Keratinocyte (primary cell): ENCODE results near the gene PICALM. TPM values are rescaled to one million over a fixed set of nuclear protein-coding genes. Genes with fewer than 3 reads are reported as not detected.

Experiments used
- DNase-seq: peaks from one replicate; pipeline ENCODE4 v3.0.0-alpha.2; 2011; ENCODE audit warnings: low read depth, missing footprints, low spot score
- FAIRE-seq: peaks from 2 replicates; lab custom pipeline; 2011; peaks lifted over from hg19 to GRCh38; lab: Jason Lieb, UNC
- H2AFZ ChIP-seq: 2 replicates; pipeline ENCODE4 v1.6.0; 2012; ENCODE audit warnings: low read length, control low read depth, inconsistent platforms; ENCODE audit not compliant: control insufficient read depth
- H3K27ac ChIP-seq: 2 replicates; pipeline ENCODE4 v1.5.1; 2011; ENCODE audit warnings: low read length; ENCODE audit not compliant: control insufficient read depth, insufficient read depth
- H3K27me3 ChIP-seq: 3 replicates; pipeline ENCODE4 v1.6.0; 2011; ENCODE audit warnings: low read length; ENCODE audit not compliant: control insufficient read depth, insufficient read depth; ENCODE audit errors: extremely low read depth
- H3K36me3 ChIP-seq, 2 experiments: 2 replicates in 1 of 2; 3 replicates in 1 of 2; pipeline ENCODE4 v1.5.1; 2011; ENCODE audit warnings: low read length in 2 of 2, mild to moderate bottlenecking in 1 of 2; ENCODE audit not compliant: control insufficient read depth in 2 of 2, insufficient read depth in 2 of 2; ENCODE audit errors: extremely low read depth in 1 of 2
- H3K4me1 ChIP-seq: 3 replicates; pipeline ENCODE4 v1.5.1; 2011; ENCODE audit warnings: low read length; ENCODE audit not compliant: control insufficient read depth, insufficient read depth; ENCODE audit errors: extremely low read depth
- H3K4me2 ChIP-seq: 3 replicates; pipeline ENCODE4 v1.6.0; 2011; ENCODE audit warnings: low read depth, low read length; ENCODE audit not compliant: control insufficient read depth, insufficient read depth; ENCODE audit errors: extremely low read depth
- H3K4me3 ChIP-seq, 3 experiments: fragments of 200-600 bp in 1 of 3; sonication (generic) in 1 of 3; 2 replicates in 2 of 3; 3 replicates in 1 of 3; pipeline ENCODE4 v1.5.1; 2011 to 2016; ENCODE audit warnings: low read length in 3 of 3, mild to moderate bottlenecking in 3 of 3, control low read depth in 2 of 3, inconsistent platforms in 1 of 3, low read depth in 1 of 3, mixed read lengths in 1 of 3, mixed run types in 1 of 3, moderate library complexity in 1 of 3; ENCODE audit not compliant: control insufficient read depth in 2 of 3, insufficient read depth in 2 of 3; ENCODE audit errors: extremely low read depth in 1 of 3
- H3K79me2 ChIP-seq: 2 replicates; pipeline ENCODE4 v1.6.0; 2012; ENCODE audit warnings: low read length; ENCODE audit not compliant: control insufficient read depth, insufficient read depth
- H3K9ac ChIP-seq: 3 replicates; pipeline ENCODE4 v1.6.0; 2011; ENCODE audit warnings: low read length; ENCODE audit not compliant: control insufficient read depth, insufficient read depth; ENCODE audit errors: extremely low read depth
- H3K9me1 ChIP-seq: 3 replicates; pipeline ENCODE4 v1.6.0; 2011; ENCODE audit warnings: low read length; ENCODE audit not compliant: control insufficient read depth, insufficient read depth; ENCODE audit errors: extremely low read depth
- H3K9me3 ChIP-seq: 2 replicates; pipeline ENCODE4 v1.5.1; 2012; ENCODE audit warnings: low read depth, low read length; ENCODE audit not compliant: control insufficient read depth
- H4K20me1 ChIP-seq: 3 replicates; pipeline ENCODE4 v1.6.0; 2011; ENCODE audit warnings: low read length; ENCODE audit not compliant: control insufficient read depth, insufficient read depth; ENCODE audit errors: extremely low read depth
- EZH2 ChIP-seq: IDR thresholded peaks from one replicate; pipeline ENCODE4 v1.6.1; 2012; ENCODE audit warnings: inconsistent platforms, mild to moderate bottlenecking, low read length, moderate library complexity
- dilution Hi-C: fragments of 300-500 bp; cut with MboI; formaldehyde crosslinking; loops from one replicate; pipeline ENCODE4 v1.7.0; 2020; ENCODE audit warnings: low sequenced_read_pairs; ENCODE audit not compliant: extremely low pct_ligation_motif_present
- polyA plus RNA-seq, 5 experiments: library from polyadenylated mRNA; depleted of rRNA in 3 of 5; stranded (reverse) in 3 of 5; stranded (forward) in 1 of 5; unstranded in 1 of 5; fragments of >200 nt; gene quantifications; 1 replicate in 1 of 5; 2 replicates in 3 of 5; 3 replicates in 1 of 5; pipeline versions ENCODE4 v1.2.1 to v1.2.3, GENCODE V29; 2011 to 2012; ENCODE audit warnings: missing spikeins in 2 of 5, low read depth in 1 of 5, low replicate concordance in 1 of 5
- TF ChIP-seq, protein P1 (sequence below), 3 experiments: IDR thresholded peaks in 1 of 3; conservative IDR thresholded peaks in 1 of 3; optimal IDR thresholded peaks in 1 of 3; 2 replicates in 2 of 3; 3 replicates in 1 of 3; pipeline versions ENCODE3 to v1.5.1; 2011; ENCODE audit warnings: low read length in 3 of 3, mild to moderate bottlenecking in 3 of 3, moderate library complexity in 2 of 3, control low read depth in 1 of 3, inconsistent platforms in 1 of 3; ENCODE audit not compliant: insufficient read depth in 2 of 3; ENCODE audit errors: extremely low read depth in 1 of 3

The PICALM gene
- polyA plus RNA-seq, 1 donor (not counting 4 experiments of a cell fraction or from before 2014, with no cell fraction given) = 293 TPM

DNA sequence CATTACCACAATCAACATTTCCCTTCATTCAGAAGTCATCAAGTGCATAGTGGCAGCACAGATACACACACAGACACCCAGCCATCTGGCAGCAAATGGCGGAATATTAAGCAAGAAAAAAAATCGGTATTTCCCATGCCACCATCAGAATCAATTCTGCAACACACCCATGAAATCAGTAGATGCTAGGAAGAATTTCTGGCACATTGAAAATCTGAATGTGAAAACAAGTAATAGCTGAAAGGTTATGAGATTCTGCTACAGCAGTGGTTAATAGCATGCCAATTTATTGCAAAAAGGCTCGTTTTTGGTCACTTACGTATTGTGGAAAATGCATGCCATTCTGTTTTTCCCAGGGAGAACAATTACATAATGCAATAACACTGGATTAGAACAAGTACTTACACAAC lies 91.1 kb downstream of the PICALM start:
- Histone ChIP-seq H3K4me3 (no peak overlapping the region), H3K9me3 (no peaks in the 10 kb centered on the region), H4K20me1 (no peaks in the 10 kb centered on the region), H3K4me1 (no peaks in the 10 kb centered on the region), H3K27ac (no peak overlapping the region), H3K4me2 (no peak overlapping the region), H3K36me3 (peaks cover 9 to 25% of the 10 kb centered on the region in 2 experiments), H3K27me3 (no peaks in the 10 kb centered on the region), H3K9ac (no peak overlapping the region), H3K9me1 (no peaks in the 10 kb centered on the region), H3K79me2 (peaks cover 11% of the 10 kb centered on the region), H2AFZ (no peak overlapping the region)
- FAIRE-seq = no peak
- dilution Hi-C loops = no loop called here
- TF ChIP-seq, protein P1, sequence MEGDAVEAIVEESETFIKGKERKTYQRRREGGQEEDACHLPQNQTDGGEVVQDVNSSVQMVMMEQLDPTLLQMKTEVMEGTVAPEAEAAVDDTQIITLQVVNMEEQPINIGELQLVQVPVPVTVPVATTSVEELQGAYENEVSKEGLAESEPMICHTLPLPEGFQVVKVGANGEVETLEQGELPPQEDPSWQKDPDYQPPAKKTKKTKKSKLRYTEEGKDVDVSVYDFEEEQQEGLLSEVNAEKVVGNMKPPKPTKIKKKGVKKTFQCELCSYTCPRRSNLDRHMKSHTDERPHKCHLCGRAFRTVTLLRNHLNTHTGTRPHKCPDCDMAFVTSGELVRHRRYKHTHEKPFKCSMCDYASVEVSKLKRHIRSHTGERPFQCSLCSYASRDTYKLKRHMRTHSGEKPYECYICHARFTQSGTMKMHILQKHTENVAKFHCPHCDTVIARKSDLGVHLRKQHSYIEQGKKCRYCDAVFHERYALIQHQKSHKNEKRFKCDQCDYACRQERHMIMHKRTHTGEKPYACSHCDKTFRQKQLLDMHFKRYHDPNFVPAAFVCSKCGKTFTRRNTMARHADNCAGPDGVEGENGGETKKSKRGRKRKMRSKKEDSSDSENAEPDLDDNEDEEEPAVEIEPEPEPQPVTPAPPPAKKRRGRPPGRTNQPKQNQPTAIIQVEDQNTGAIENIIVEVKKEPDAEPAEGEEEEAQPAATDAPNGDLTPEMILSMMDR (optimal IDR thresholded peaks at IDR 0.05 in 1 of 3, IDR thresholded peaks at IDR 0.05 in 1 of 3, conservative IDR thresholded peaks at IDR 0.05 in 1 of 3; ENCODE audit: extremely low read depth in 1 of 3, insufficient read depth in 2 of 3, low read length in 3 of 3) = no peak
- no peak for TF ChIP-seq EZH2
- DNase-seq = no peak

GRCh38 chr11:85976525-85976924 lies 92.4 kb downstream of the PICALM start:
- H3K4me2 ChIP-seq = no peak overlapping the region
- dilution Hi-C loops = no loop called here

More at GRCh38 chr11:85976525-85976924, 92.4 kb downstream of the PICALM start:
- no peak for FAIRE-seq
- TF ChIP-seq EZH2 = no peak
- TF ChIP-seq, protein P1 (optimal IDR thresholded peaks at IDR 0.05 in 1 of 3, IDR thresholded peaks at IDR 0.05 in 1 of 3, conservative IDR thresholded peaks at IDR 0.05 in 1 of 3; ENCODE audit: extremely low read depth in 1 of 3, insufficient read depth in 2 of 3, low read length in 3 of 3) = no peak
- Histone ChIP-seq H2AFZ (no peak overlapping the region), H3K9ac (no peak overlapping the region), H4K20me1 (no peaks in the 10 kb centered on the region), H3K27ac (no peak overlapping the region), H3K4me3 (no peak overlapping the region), H3K9me1 (no peaks in the 10 kb centered on the region), H3K4me1 (no peaks in the 10 kb centered on the region), H3K79me2 (peaks cover 14% of the 10 kb centered on the region), H3K27me3 (no peaks in the 10 kb centered on the region), H3K9me3 (no peaks in the 10 kb centered on the region), H3K36me3 (peaks cover 7 to 29% of the 10 kb centered on the region in 2 experiments)
- DNase-seq = no peak
